Measurements from ENCODE around the gene SLC7A4. TPM values are rescaled to one million over a fixed set of nuclear protein-coding genes. Genes with fewer than 3 reads are reported as not detected.

SLC7A4 gene
- total and polyA plus RNA-seq, 2 donors (not counting 1 experiment from before 2014, with no cell fraction given), result not detected

- ATAC-seq (ENCODE audit: low read depth), result no peak
- no peaks in the 10 kb centered on the region for H3K9me3 Mint-ChIP-seq (ENCODE audit: insufficient read depth)
- H3K27ac ChIP-seq (ENCODE audit: low read length in 2 of 2), result no peak overlapping the region
- H2AFZ ChIP-seq (ENCODE audit: insufficient read depth, low read depth, low read length, poor library complexity, severe bottlenecking), result no peak overlapping the region
- no peaks in the 10 kb centered on the region for H3K4me1 ChIP-seq (ENCODE audit: control insufficient read depth in 2 of 2, insufficient read depth in 2 of 2, low read length in 2 of 2)
- H3K79me2 ChIP-seq (ENCODE audit: control insufficient read depth, insufficient read depth, low read length), result no peaks in the 10 kb centered on the region
- no peak overlapping the region for H3K4me3 Mint-ChIP-seq
- H4K20me1 ChIP-seq (ENCODE audit: control insufficient read depth, insufficient read depth, low read length, poor library complexity, severe bottlenecking), result no peaks in the 10 kb centered on the region
- ChIA-PET CTCF (no interaction called here), POLR2A (no interaction called here)
- intact Hi-C loops (cut with micrococcal nuclease), result no loop called here
- no peak for TF ChIP-seq EZH2 (IDR thresholded peaks at IDR 0.05; ENCODE audit: borderline replicate concordance, insufficient read depth, low read depth, low read length, poor library complexity, severe bottlenecking)
- no peaks in the 10 kb centered on the region for H3K9me3 ChIP-seq (ENCODE audit: control extremely low read depth in 1 of 3, control insufficient read depth in 2 of 3, insufficient read depth in 1 of 3, low read length in 2 of 3)
- no peak overlapping the region for H3K9ac ChIP-seq (ENCODE audit: low read length)
- no peak overlapping the region for H3K4me2 ChIP-seq (replicated peaks; ENCODE audit: low read depth, low read length, poor library complexity, severe bottlenecking)
- WGBS (ENCODE audit: insufficient coverage), result 82% methylated on average over 3 of the region's 5 CpGs
- no peaks in the 10 kb centered on the region for H3K36me3 ChIP-seq (replicated peaks in 1 of 2; ENCODE audit: control extremely low read depth in 1 of 2, control insufficient read depth in 1 of 2, extremely low read depth in 1 of 2, insufficient read depth in 2 of 2, low read length in 1 of 2)
- DNase-seq, result no peak
- H3K4me1 Mint-ChIP-seq, result no peaks in the 10 kb centered on the region
- no peak overlapping the region for H3K27ac Mint-ChIP-seq
- H3K27me3 Mint-ChIP-seq, result peaks cover 3% of the 10 kb centered on the region
- H3K4me3 ChIP-seq (ENCODE audit: control extremely low read depth in 1 of 5, extremely low read depth in 1 of 5, insufficient read depth in 1 of 5, low read depth in 2 of 5, low read length in 4 of 5), result no peak overlapping the region
- no peaks in the 10 kb centered on the region for H3K27me3 ChIP-seq (replicated peaks in 1 of 4; ENCODE audit: control extremely low read depth in 1 of 4, control insufficient read depth in 3 of 4, insufficient read depth in 4 of 4, low read length in 3 of 4)
Observed at GRCh38 chr22:21079493-21079892, 47.1 kb upstream of the SLC7A4 start.

GRCh38 chr22:21078916-21079315 is 46.6 kb upstream of the SLC7A4 start:
- intact Hi-C loops (cut with micrococcal nuclease), result no loop called here
- Histone ChIP-seq H3K9me3 (ENCODE audit: control extremely low read depth in 1 of 3, control insufficient read depth in 2 of 3, insufficient read depth in 1 of 3, low read length in 2 of 3) (no peaks in the 10 kb centered on the region), H3K9ac (ENCODE audit: low read length) (no peak overlapping the region), H3K4me3 (ENCODE audit: control extremely low read depth in 1 of 5, extremely low read depth in 1 of 5, insufficient read depth in 1 of 5, low read depth in 2 of 5, low read length in 4 of 5) (no peak overlapping the region), H3K36me3 (replicated peaks in 1 of 2; ENCODE audit: control extremely low read depth in 1 of 2, control insufficient read depth in 1 of 2, extremely low read depth in 1 of 2, insufficient read depth in 2 of 2, low read length in 1 of 2) (no peaks in the 10 kb centered on the region), H3K4me2 (replicated peaks; ENCODE audit: low read depth, low read length, poor library complexity, severe bottlenecking) (no peak overlapping the region), H2AFZ (ENCODE audit: insufficient read depth, low read depth, low read length, poor library complexity, severe bottlenecking) (no peak overlapping the region), H3K79me2 (ENCODE audit: control insufficient read depth, insufficient read depth, low read length) (no peaks in the 10 kb centered on the region), H4K20me1 (ENCODE audit: control insufficient read depth, insufficient read depth, low read length, poor library complexity, severe bottlenecking) (no peaks in the 10 kb centered on the region), H3K27me3 (replicated peaks in 1 of 4; ENCODE audit: control extremely low read depth in 1 of 4, control insufficient read depth in 3 of 4, insufficient read depth in 4 of 4, low read length in 3 of 4) (no peaks in the 10 kb centered on the region), H3K27ac (ENCODE audit: low read length in 2 of 2) (no peak overlapping the region), H3K4me1 (ENCODE audit: control insufficient read depth in 2 of 2, insufficient read depth in 2 of 2, low read length in 2 of 2) (no peaks in the 10 kb centered on the region)
- Mint-ChIP-seq H3K27ac (no peak overlapping the region), H3K4me3 (no peak overlapping the region), H3K27me3 (no peaks in the 10 kb centered on the region), H3K4me1 (no peaks in the 10 kb centered on the region), H3K9me3 (ENCODE audit: insufficient read depth) (no peaks in the 10 kb centered on the region)
- ChIA-PET POLR2A (no interaction called here), CTCF (no interaction called here)
- ATAC-seq (ENCODE audit: low read depth) (no peak), DNase-seq (no peak)
- TF ChIP-seq EZH2 (IDR thresholded peaks at IDR 0.05; ENCODE audit: borderline replicate concordance, insufficient read depth, low read depth, low read length, poor library complexity, severe bottlenecking) (no peak), CTCF (IDR thresholded peaks at IDR 0.05) (no peak)
- WGBS (ENCODE audit: insufficient coverage), result 92% methylated on average over 10 of the region's 11 CpGs

Measured in B cell (primary cell).